H1 (cell line): Measurements from ENCODE around the gene SLC25A45. TPM values are rescaled to one million over a fixed set of nuclear protein-coding genes. Genes with fewer than 3 reads are reported as not detected.

ENCODE experiments used
- CTCF ChIA-PET: fragments of 300-600 bp; sonication (Branson Sonifier 250); formaldehyde crosslinking; loops from one replicate; lab custom pipeline; 2021; ENCODE audit not compliant: partially characterized antibody; lab: Charles Lee
- POLR2A ChIA-PET: fragments of 300-600 bp; sonication (Branson Sonifier 250); formaldehyde crosslinking; loops from one replicate; lab custom pipeline; 2021; ENCODE audit warnings: inconsistent platforms; ENCODE audit not compliant: partially characterized antibody; lab: Charles Lee
- DNase-seq, 2 experiments: peaks; one replicate each; pipeline versions ENCODE4 v3.0.0 to v3.0.0-alpha.2; 2010 to 2022; ENCODE audit warnings: low spot score in 2 of 2, low read depth in 1 of 2, mixed read lengths in 1 of 2
- FAIRE-seq: peaks from 2 replicates; lab custom pipeline; 2011; peaks lifted over from hg19 to GRCh38; lab: Jason Lieb, UNC
- H2AFZ ChIP-seq: 2 replicates; pipeline ENCODE4 v1.8.1; 2012; ENCODE audit warnings: low read length, inconsistent platforms
- H2AK5ac ChIP-seq: 2 replicates; pipeline ENCODE4 v1.6.1; 2013; ENCODE audit warnings: low read depth, low read length
- H2BK120ac ChIP-seq: replicated peaks from 2 replicates; pipeline ENCODE3; 2013; ENCODE audit warnings: low read depth, low read length, inconsistent platforms
- H2BK12ac ChIP-seq: 2 replicates; pipeline ENCODE4 v1.6.1; 2013; ENCODE audit warnings: low read depth, low read length
- H2BK15ac ChIP-seq: 2 replicates; pipeline ENCODE4 v1.6.1; 2013; ENCODE audit warnings: low read length
- H2BK20ac ChIP-seq: 2 replicates; pipeline ENCODE4 v1.6.1; 2013; ENCODE audit warnings: low read length
- H2BK5ac ChIP-seq: 2 replicates; pipeline ENCODE4 v1.6.1; 2013; ENCODE audit warnings: low read depth, low read length
- H3K14ac ChIP-seq: 2 replicates; pipeline ENCODE4 v1.6.1; 2013; ENCODE audit warnings: inconsistent platforms; ENCODE audit not compliant: insufficient read length
- H3K18ac ChIP-seq: 2 replicates; pipeline ENCODE4 v1.6.1; 2013; ENCODE audit warnings: low read length; ENCODE audit errors: extremely low read depth
- H3K23ac ChIP-seq: 2 replicates; pipeline ENCODE4 v1.6.1; 2013; ENCODE audit warnings: inconsistent platforms; ENCODE audit not compliant: insufficient read length
- H3K23me2 ChIP-seq: 2 replicates; pipeline ENCODE4 v1.6.1; 2013; ENCODE audit warnings: low read depth, low read length
- H3K27ac ChIP-seq: 2 replicates; pipeline ENCODE4 v1.6.1; 2011; ENCODE audit warnings: low read depth, low read length, inconsistent platforms
- H3K27me3 ChIP-seq, 4 experiments: replicated peaks in 1 of 4; 1 replicate in 1 of 4; 2 replicates in 3 of 4; pipeline versions ENCODE4 v1.6.1 to v1.8.1; 2011 to 2013; ENCODE audit warnings: low read length in 3 of 4, mild to moderate bottlenecking in 3 of 4, inconsistent platforms in 2 of 4, mixed read lengths in 2 of 4, moderate library complexity in 1 of 4; ENCODE audit not compliant: control insufficient read depth in 3 of 4, insufficient read depth in 3 of 4; ENCODE audit errors: extremely low read depth in 1 of 4
- H3K36me3 ChIP-seq, 4 experiments: 2 replicates each; pipeline versions ENCODE4 v1.6.1 to v1.8.1; 2011 to 2013; ENCODE audit warnings: mild to moderate bottlenecking in 4 of 4, low read length in 3 of 4, moderate library complexity in 2 of 4, control low read depth in 1 of 4, inconsistent platforms in 1 of 4; ENCODE audit not compliant: insufficient read depth in 4 of 4, control insufficient read depth in 2 of 4
- H3K4ac ChIP-seq: replicated peaks from 2 replicates; pipeline ENCODE3; 2013; ENCODE audit warnings: low read length, low read depth, mixed read lengths, inconsistent platforms; ENCODE audit not compliant: insufficient read length
- H3K4me1 ChIP-seq, 4 experiments: replicated peaks in 1 of 4; 1 replicate in 1 of 4; 2 replicates in 3 of 4; pipeline versions ENCODE4 v1.6.1 to v1.8.1; 2011 to 2013; ENCODE audit warnings: low read length in 3 of 4, inconsistent platforms in 2 of 4, mixed read lengths in 1 of 4; ENCODE audit not compliant: insufficient read depth in 4 of 4, control insufficient read depth in 3 of 4
- H3K4me2 ChIP-seq, 2 experiments: 2 replicates each; pipeline versions ENCODE4 v1.6.1 to v1.8.1; 2011 to 2013; ENCODE audit warnings: low read depth in 2 of 2, low read length in 2 of 2, control low read depth in 1 of 2, inconsistent platforms in 1 of 2, mild to moderate bottlenecking in 1 of 2; ENCODE audit not compliant: insufficient read depth in 1 of 2
- H3K4me3 ChIP-seq, 4 experiments: fragments of 200-600, 300-600 bp in 1 of 4; sonication (generic), shearing (Covaris generic), sonication (Bioruptor Twin) in 1 of 4; 2 replicates each; pipeline versions ENCODE4 v1.5.1 to v1.8.1; 2011 to 2016; ENCODE audit warnings: low read length in 4 of 4, low read depth in 3 of 4, control low read depth in 2 of 4, inconsistent platforms in 2 of 4, mild to moderate bottlenecking in 2 of 4, mixed read lengths in 1 of 4, moderate library complexity in 1 of 4; ENCODE audit not compliant: insufficient read depth in 2 of 4; ENCODE audit errors: extremely low read depth in 1 of 4
- H3K56ac ChIP-seq: replicated peaks from 2 replicates; pipeline ENCODE3; 2013; ENCODE audit warnings: low read depth, mild to moderate bottlenecking, mixed read lengths, low read length, inconsistent platforms; ENCODE audit not compliant: insufficient read length
- H3K79me1 ChIP-seq: 2 replicates; pipeline ENCODE4 v1.6.1; 2013; ENCODE audit warnings: low read depth, low read length, control low read depth
- H3K79me2 ChIP-seq, 2 experiments: 2 replicates each; pipeline versions ENCODE4 v1.6.1 to v1.8.1; 2012 to 2013; ENCODE audit warnings: low read length in 2 of 2, mild to moderate bottlenecking in 2 of 2, inconsistent platforms in 1 of 2; ENCODE audit not compliant: insufficient read depth in 2 of 2, control insufficient read depth in 1 of 2
- H3K9ac ChIP-seq, 4 experiments: replicated peaks in 1 of 4; 1 replicate in 1 of 4; 2 replicates in 3 of 4; pipeline versions ENCODE4 v1.6.1 to v1.8.1; 2011 to 2013; ENCODE audit warnings: low read depth in 3 of 4, low read length in 3 of 4, control low read depth in 2 of 4, mild to moderate bottlenecking in 2 of 4, moderate library complexity in 2 of 4, inconsistent platforms in 1 of 4; ENCODE audit errors: extremely low read depth in 1 of 4
- H3K9me3 ChIP-seq, 2 experiments: 2 replicates each; pipeline versions ENCODE4 v1.6.1 to v1.8.1; 2012 to 2013; ENCODE audit warnings: mild to moderate bottlenecking in 2 of 2, moderate library complexity in 2 of 2, control low read depth in 1 of 2, inconsistent platforms in 1 of 2, low read depth in 1 of 2, low read length in 1 of 2, mixed read lengths in 1 of 2; ENCODE audit not compliant: insufficient read depth in 2 of 2
- H4K20me1 ChIP-seq, 2 experiments: replicated peaks in 1 of 2; 2 replicates each; pipeline versions ENCODE3 to v1.8.1; 2011 to 2013; ENCODE audit warnings: inconsistent platforms in 2 of 2, low read length in 2 of 2, mild to moderate bottlenecking in 1 of 2; ENCODE audit not compliant: insufficient read depth in 2 of 2, control insufficient read depth in 1 of 2
- H4K5ac ChIP-seq: 2 replicates; pipeline ENCODE4 v1.6.1; 2013; ENCODE audit warnings: low read length, low read depth, mixed read lengths, inconsistent platforms; ENCODE audit not compliant: insufficient read length
- H4K8ac ChIP-seq: 2 replicates; pipeline ENCODE4 v1.8.0; 2013; ENCODE audit warnings: mild to moderate bottlenecking, moderate library complexity, low read length, inconsistent platforms; ENCODE audit not compliant: insufficient read depth; ENCODE audit errors: extremely low read depth
- H4K91ac ChIP-seq: replicated peaks from 2 replicates; pipeline ENCODE3; 2013; ENCODE audit warnings: low read length, mixed read lengths, inconsistent platforms; ENCODE audit not compliant: insufficient read length
- CEBPB ChIP-seq: IDR thresholded peaks from 2 replicates; pipeline ENCODE4 v1.6.1; 2012; ENCODE audit warnings: low read depth, low read length
- CTBP2 ChIP-seq: IDR thresholded peaks from 2 replicates; pipeline ENCODE4 v1.7.0; 2011; ENCODE audit warnings: borderline replicate concordance, mild to moderate bottlenecking, moderate library complexity, mixed read lengths, low read length; ENCODE audit not compliant: insufficient read depth, insufficient read length
- E2F6 ChIP-seq: IDR thresholded peaks from 2 replicates; pipeline ENCODE4 v1.6.1; 2012; ENCODE audit warnings: inconsistent platforms
- GABPA ChIP-seq: IDR thresholded peaks from 2 replicates; pipeline ENCODE4 v1.6.1; 2011; ENCODE audit warnings: mild to moderate bottlenecking, low read length, moderate library complexity, borderline replicate concordance; ENCODE audit not compliant: insufficient read depth
- JUN ChIP-seq: IDR thresholded peaks from 2 replicates; pipeline ENCODE4 v1.6.1; 2011; ENCODE audit warnings: low read depth, mild to moderate bottlenecking, improper control_type of control experiment, low read length
- SIN3A ChIP-seq, 2 experiments: IDR thresholded peaks in 1 of 2; conservative IDR thresholded peaks in 1 of 2; 2 replicates each; pipeline ENCODE4 v1.6.1; 2011 to 2012; ENCODE audit warnings: low read length in 2 of 2, improper control_type of control experiment in 1 of 2, low read depth in 1 of 2, mild to moderate bottlenecking in 1 of 2
- SRF ChIP-seq: IDR thresholded peaks from 2 replicates; pipeline ENCODE4 v1.6.1; 2011; ENCODE audit warnings: mild to moderate bottlenecking, low read depth, low read length, moderate library complexity
- TAF1 ChIP-seq: IDR thresholded peaks from 2 replicates; pipeline ENCODE4 v1.6.1; 2011; ENCODE audit warnings: mild to moderate bottlenecking, low read depth, low read length
- TBP ChIP-seq: IDR thresholded peaks from 2 replicates; pipeline ENCODE4 v1.6.1; 2011; ENCODE audit warnings: low read depth, low read length, improper control_type of control experiment
- TCF12 ChIP-seq: IDR thresholded peaks from 2 replicates; pipeline ENCODE4 v1.6.1; 2011; ENCODE audit warnings: low read depth, mild to moderate bottlenecking, low read length
- YY1 ChIP-seq: IDR thresholded peaks from 2 replicates; pipeline ENCODE4 v1.6.1; 2011; ENCODE audit warnings: low read depth, mild to moderate bottlenecking, low read length
- WGBS, 2 experiments: shearing (Covaris generic) in 1 of 2; methylation state at CpG; one replicate each; pipeline versions ENCODE4 v1.1.6 to v1.1.7; 2013 to 2015; ENCODE audit warnings: low lambda C conversion rate in 2 of 2, mixed read lengths in 2 of 2, inconsistent platforms in 1 of 2, low coverage in 1 of 2, missing lambda C conversion rate in 1 of 2; ENCODE audit not compliant: insufficient replicate concordance in 2 of 2, insufficient coverage in 1 of 2, insufficient read length in 1 of 2; ENCODE audit errors: extremely low coverage in 1 of 2, missing lambda C conversion rate in 1 of 2; 5-methylcytosine and 5-hydroxymethylcytosine counted together
- polyA plus RNA-seq, 7 experiments: library from polyadenylated mRNA; depleted of rRNA in 3 of 7; stranded (reverse) in 5 of 7; unstranded in 2 of 7; fragments of >200 nt in 5 of 7; fragments of 200-250 nt in 2 of 7; gene quantifications; 1 replicate in 5 of 7; 2 replicates in 1 of 7; 4 replicates in 1 of 7; pipeline versions ENCODE4 v1.2.1 to v1.2.3, GENCODE V29; 2011 to 2013; ENCODE audit warnings: missing spikeins in 2 of 7, mixed read lengths in 2 of 7
- total RNA-seq: library from RNA; stranded (reverse); fragmentation: NEBNext Ultra II Directional; extraction: Animal tissue kit (Norgen Biotek cat#: 25700); gene quantifications from 2 replicates; pipeline ENCODE4 v1.2.1, GENCODE V29; 2021

Gene SLC25A45
- total and polyA plus RNA-seq, 2 of the 8 experiments (the other 6 are each of a cell fraction or from before 2014, with no cell fraction given): 0.54 to 0.59 TPM

- DNase-seq: no peak
These were observed 29.2 kb upstream of the SLC25A45 start for GRCh38 chr11:65411681-65412070.

More at GRCh38 chr11:65411681-65412070, 29.2 kb upstream of the SLC25A45 start:
- H3K56ac ChIP-seq: no peak overlapping the region
- no peak overlapping the region for H2AK5ac ChIP-seq
- H3K23ac ChIP-seq: no peak overlapping the region
- peaks cover 0 to 6% (median 3%) of the 10 kb centered on the region in 4 experiments; a peak in 2 of 8 replicates for H3K36me3 ChIP-seq
- H3K79me1 ChIP-seq: no peaks in the 10 kb centered on the region
- no peak overlapping the region for H3K4me2 ChIP-seq
- TF ChIP-seq TBP: no peak
- TF ChIP-seq TAF1: no peak
- TF ChIP-seq YY1: no peak
- no peak for TF ChIP-seq SIN3A (conservative IDR thresholded peaks at IDR 0.05 in 1 of 2, IDR thresholded peaks at IDR 0.05 in 1 of 2; ENCODE audit: low read depth in 1 of 2, low read length in 2 of 2)
- TF ChIP-seq TCF12: no peak
- no peak for TF ChIP-seq CTBP2
- TF ChIP-seq CEBPB: no peak
- TF ChIP-seq E2F6: no peak
- no peak for TF ChIP-seq GABPA
- no peak for TF ChIP-seq SRF
- TF ChIP-seq JUN: no peak
- FAIRE-seq: no peak
- no peaks in the 10 kb centered on the region for H3K79me2 ChIP-seq
- peaks cover 0 to 8% (median 3%) of the 10 kb centered on the region in 4 experiments; a peak in 4 of 7 replicates for H3K4me1 ChIP-seq
- no peaks in the 10 kb centered on the region for H3K9me3 ChIP-seq
- H2AFZ ChIP-seq: no peak overlapping the region
- H3K4me3 ChIP-seq: no peak overlapping the region
- H3K14ac ChIP-seq: no peak overlapping the region
- no peak overlapping the region for H2BK120ac ChIP-seq
- H3K18ac ChIP-seq: no peak overlapping the region
- H3K27me3 ChIP-seq: no peaks in the 10 kb centered on the region
- no peak overlapping the region for H3K27ac ChIP-seq
- ChIA-PET CTCF (interaction anchor here (0.6 to 22.8 kb wide), 10 partner anchors 11 to 587 kb away, joined by 3 to 430 read pairs (median 3); no protein-coding TSS in a partner anchor), POLR2A (interaction anchor here (1.0 to 20.8 kb wide), 6 partner anchors 9 to 93 kb away, joined by 3 to 826 read pairs (median 9); partner anchors contain the start of genes FRMD8 and MALAT1)
- no peak overlapping the region for H3K9ac ChIP-seq
- H2BK20ac ChIP-seq: no peak overlapping the region
- H2BK15ac ChIP-seq: no peak overlapping the region
- H4K91ac ChIP-seq: no peak overlapping the region
- H4K5ac ChIP-seq: no peak overlapping the region
- H2BK5ac ChIP-seq: no peak overlapping the region
- H2BK12ac ChIP-seq: no peak overlapping the region
- H3K4ac ChIP-seq: no peak overlapping the region
- H3K23me2 ChIP-seq: no peaks in the 10 kb centered on the region
- H4K8ac ChIP-seq: no peak overlapping the region
- 85% methylated on average over 5 of the region's 5 CpGs; no CpG with 5 or more reads in 1 of the 2 experiments for WGBS, 2 experiments
- H4K20me1 ChIP-seq: peaks cover 0 to 8% of the 10 kb centered on the region in 2 experiments
